Stimulated activated CD4-positive, alpha-beta T cell treated with anti-CD3 and anti-CD28 coated beads, Interleukin-12 subunit alpha, Interleukin-12 subunit beta, amount 100 ng/mL, for 48 hours (primary cell): Measurements from ENCODE around the gene DGLUCY.
A peak's percentile ranks its signal among the peaks of the same experiment; 100 is the strongest.
"Not testable (repeated sequence)": the region's sequence is repeated elsewhere in the genome, so short reads cannot be mapped to it uniquely, and the experiment has no call there.

Experiments
- DNase-seq, 3 donors: peaks; one replicate each; pipeline ENCODE4 v3.0.0-alpha.2; 2020; ENCODE audit warnings: low read depth in 2 of 3, low spot score in 1 of 3

The DGLUCY gene

DNA sequence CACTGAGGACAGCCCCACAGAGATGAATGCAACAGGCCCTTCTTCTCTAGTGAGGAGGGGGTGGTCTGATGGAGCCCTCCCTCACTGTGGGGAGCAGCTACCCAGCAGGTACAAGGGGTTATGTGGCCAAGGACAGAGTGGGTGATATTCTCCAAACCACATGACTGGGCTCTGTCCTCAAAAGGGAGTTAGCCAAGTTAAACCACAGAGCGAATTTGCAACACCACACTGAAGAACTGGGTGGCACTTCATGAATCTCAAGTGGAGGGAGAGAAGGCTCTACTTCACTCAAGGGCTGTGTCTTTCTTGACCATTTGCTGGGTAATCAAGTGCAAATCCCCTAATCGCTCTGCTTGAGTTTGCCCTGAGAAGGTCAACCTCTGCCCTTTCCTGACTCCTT, 118.2 kb downstream of the DGLUCY start:
- DNase-seq: no peak

DNA sequence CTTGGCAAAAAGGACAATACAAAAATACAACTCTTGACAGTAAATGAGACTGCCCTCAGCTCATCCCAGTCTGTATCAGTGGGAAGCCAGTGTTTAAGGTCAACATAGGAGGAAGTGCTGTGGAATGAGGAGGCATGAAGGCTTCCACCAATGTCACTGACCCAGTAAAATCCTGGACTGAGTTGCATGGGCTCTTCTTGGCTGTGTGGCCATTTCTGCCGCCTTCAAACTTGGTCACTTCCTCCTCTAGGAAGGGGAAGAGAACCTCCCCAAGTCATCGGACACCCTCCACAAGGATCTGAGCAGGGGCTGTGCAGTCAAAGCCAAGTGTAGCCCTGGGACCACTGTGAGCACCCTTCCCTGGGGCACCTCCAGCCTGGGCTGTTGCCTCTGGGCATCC, 118.7 kb downstream of the DGLUCY start:
- DNase-seq: no peak

DNA sequence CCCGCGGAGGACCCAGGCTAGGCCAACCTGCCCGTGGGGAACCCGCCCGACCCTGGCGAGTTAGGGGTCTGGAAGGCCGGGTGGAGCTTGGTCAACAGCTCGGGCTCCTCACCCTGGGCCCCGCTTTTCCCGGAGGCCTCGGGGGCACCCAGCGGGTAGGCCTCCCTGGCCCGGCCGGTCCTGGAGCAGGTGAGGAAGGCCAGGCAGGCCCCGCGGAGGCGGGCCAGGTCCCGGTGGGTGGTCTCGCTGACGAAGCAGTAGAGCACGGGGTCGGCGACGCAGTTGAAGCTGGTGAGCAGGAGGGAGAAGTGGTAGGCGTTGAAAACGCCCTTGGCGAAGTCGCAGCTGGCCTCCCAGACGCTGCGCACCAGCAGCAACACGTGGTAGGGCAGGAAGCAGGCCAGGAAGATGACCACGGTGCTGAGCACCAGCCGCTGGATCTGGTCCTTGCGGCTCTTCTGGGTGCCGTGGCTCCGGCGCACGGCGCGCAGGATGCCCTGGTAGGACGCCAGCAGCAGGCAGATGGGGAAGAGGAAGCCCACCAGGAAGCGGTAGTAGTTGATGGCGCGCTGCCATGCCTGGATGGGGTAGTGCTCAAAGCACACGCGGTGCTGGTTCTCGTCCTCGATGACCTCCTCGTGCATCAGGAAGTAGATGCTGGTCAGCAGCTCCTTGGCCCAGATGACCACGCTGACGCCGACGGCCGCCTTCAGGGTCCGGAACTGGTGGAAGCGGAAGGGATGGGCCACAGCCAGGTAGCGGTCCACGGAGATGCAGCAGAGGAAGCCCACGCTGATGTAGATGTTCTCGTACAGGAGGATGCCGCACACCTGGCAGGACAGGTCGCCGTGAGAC, 120.3 kb downstream of the DGLUCY start:
- no peak for DNase-seq

DNA sequence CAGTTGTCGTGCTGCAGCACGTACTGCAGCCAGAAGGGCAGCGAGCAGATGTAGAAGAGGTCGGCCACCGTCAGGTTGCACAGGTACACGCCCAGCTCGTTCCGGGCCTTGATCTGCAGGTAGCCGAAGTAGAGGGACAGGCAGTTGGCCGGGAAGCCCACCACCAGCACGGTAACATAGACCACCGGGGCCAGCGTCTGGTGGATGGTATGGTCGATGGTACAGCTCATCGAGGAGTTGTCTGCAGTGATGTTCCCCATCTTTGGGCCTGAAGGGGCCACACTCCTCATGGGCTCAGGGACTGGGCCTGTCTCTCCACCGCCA, 120.9 kb downstream of the DGLUCY start:
- no peak for DNase-seq

DNA sequence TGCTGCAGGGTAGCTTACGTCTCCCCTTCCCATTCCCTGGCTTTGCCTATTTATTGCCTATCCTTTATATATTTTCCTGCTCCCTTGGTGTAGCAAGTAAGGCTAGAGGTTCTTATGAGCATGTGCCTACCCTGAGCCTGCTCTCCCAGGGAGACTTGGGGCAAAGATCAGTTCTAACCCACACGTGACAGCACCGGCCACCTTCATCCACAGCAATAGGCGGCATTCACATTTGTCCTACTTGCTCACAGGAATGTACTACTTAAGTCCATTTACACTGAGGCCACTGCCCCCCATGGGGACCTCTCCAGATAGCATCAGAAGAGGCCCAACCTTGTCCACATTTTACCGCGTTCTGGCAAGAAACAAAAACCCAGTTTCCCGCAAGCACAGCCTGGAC, 122.0 kb downstream of the DGLUCY start:
- DNase-seq: no peak

DNA sequence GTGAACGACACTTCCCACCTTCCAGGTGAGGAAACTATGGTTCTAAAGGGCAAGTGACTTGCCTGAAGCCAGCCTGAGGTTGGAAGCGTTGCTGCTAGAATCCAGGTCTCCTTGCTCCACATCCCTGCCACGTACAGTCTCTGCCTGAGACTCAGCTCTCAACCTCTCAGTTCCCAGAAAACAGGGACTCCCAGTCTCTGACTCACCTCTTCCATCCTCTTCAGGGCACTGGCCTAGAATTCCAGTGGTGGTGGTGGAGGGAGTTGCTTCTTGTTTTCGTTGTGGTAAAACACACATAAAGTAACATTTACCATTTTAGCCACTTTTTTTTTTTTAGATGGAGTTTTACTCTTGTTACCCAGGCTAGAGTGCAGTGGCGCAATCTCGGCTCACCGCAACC, 123.3 kb downstream of the DGLUCY start:
- no peak for DNase-seq

DNA sequence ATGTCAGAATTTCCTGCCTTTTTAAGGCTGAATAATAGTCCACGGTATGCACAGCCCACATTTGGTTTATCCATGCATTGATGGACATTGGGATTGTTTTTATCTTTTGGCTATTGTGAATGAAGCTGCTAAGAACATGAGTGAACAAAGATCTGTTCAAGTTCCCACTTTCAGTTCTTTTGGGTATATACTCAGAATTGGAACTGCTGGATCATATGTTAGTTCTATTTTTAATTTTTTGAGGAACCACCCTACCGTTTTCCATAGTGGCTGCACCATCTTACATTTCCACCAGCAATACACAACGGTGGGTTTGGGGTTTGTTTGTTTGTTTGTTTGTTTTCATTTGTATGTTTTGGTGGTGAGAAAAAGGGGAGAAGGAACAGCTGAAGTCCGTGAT, 124.2 kb downstream of the DGLUCY start:
- DNase-seq: no peak

DNA sequence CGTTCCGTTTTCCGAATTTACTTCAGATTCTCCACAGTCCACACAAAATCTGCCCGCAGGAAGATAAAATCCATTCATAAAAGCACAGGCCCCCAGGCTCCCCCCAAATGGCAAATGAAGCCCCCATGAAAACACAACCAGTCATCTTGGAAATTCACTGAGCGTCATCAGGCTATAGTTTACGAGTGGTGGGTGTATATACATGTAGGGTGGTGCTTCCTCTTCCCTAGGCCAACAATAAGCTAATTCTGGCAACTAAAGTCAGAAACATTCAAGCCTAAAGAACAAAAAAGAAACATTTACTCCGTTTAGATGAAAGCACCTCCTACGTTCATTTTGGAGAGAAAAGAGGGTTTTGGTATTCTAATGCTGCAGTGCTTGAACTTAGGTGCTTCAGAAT, 124.8 kb downstream of the DGLUCY start:
- no peak for DNase-seq

DNA sequence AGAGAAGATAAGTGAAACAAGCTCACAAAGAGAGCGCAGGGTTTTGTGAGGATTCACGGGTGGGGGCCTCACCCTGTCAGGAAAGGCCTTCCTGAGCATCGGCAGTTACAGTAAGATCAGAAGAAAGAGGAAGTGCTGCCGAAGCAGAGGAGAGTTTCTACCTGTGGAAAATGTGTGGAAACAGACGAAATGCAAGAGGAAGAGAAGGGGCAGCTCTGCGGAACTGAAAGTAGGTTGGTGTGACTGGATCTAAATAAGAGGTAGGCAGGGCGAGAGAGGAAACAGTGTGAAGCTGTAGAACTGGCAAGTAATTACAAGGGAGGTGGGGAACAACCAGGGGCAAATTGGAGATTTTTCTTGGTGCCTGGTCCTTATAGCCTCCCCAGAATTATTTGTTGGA, 128.0 kb downstream of the DGLUCY start:
- no peak for DNase-seq

DNA sequence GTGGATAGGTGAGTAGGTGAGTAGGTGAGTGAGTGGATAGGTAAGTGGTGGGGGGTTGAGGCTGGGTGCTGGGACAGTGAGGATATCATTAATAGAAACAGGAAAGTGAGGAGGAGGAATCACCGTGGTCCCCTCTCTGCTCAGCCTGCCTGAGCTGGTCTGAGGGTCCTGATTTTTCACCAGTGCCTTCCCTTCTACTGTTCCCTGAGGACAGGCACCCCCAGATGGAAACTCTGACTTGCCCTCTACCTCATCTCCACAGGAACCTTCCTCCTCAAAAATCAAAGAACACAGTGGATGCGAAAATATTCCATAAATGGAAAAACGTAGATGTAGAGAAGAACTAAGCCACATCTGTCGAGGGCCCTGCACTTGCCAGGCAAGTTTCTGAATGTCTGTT, 128.8 kb downstream of the DGLUCY start:
- no peak for DNase-seq

DNA sequence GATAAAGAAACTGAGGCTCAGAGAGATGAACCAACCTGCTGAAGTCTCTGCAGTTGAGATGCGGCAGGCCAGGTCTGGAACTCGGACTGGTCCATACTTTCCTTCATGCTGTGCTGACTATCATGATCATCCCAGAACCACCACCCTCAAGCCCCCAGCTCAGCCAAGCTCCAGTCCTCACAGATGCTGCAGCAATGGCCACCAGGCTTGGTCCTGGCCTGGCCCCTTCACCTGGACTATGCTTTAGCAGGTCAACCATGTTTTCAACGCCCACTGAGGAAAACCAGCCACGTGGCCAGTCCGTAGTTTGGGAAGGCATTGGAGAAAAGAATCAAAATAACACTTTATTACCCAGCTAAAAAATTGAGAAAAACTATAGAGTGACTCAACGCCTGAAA, 129.2 kb downstream of the DGLUCY start:
- DNase-seq: no peak

DNA sequence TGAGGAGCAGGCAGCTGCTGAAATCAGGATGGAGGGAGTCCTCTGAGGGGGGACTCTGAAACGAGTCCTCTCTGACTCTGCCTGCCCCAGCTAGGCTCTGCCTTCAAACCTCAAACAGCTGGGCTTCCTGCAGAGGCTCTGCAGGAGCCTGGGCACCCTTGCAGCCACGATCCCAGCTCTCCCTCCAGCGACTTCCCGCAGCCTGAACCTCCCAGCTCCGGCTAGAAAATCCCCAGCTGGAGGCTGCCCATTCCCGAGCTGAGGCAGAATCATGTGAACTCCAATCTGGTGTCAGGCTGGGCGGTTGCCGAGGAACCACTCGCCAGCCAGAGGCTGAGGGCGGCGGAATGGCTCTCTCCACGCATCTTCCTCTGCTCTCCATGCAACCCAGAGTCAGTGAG, 130.6 kb downstream of the DGLUCY start, which contains the start of gene GPR68:
Gene GPR68 (minus strand): TSS at position 204 of the 401 bp plus-strand sequence. CDS start 9,654 bp downstream, outside the sequence.
- no peak for DNase-seq

DNA sequence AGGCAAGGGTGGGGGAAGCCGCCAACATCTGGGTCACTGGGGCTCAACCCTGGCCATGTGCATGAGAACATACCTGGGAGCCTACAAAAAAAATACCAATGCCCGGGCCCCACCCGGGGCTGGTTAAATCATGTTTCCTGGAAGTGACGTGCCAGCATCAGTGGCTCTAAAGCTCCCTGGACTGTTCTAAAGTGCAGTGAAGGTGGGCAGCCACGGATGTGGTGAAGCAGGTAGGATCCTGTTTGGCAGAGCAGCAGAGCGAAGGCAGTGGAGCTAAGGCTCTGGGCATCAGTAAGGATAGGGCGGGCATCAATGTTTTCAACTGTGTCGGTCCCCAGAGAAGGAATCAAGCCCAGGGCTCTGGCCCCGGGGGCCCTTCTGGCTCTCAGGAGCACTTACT, 131.2 kb downstream of the DGLUCY start:
- DNase-seq: peak in 1 of 3 donors; percentile 52

DNA sequence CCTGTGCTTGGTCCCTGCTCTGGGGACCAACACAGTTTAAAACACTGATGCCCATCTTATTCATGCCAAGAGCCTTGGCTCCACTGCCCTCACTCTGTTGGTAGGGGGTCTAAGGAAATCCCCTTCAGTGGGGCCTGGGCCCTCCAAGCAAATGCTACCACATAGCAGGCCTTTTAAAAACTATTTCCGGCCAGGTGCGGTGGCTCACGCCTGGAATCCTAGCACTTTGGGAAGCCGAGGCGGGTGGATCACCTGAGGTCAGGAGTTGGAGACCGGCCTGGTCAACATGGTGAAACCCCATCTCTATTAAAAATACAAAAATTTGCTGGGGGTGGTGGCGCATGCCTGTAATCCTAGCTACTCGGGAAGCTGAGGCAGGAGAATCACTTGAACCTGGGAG, 131.7 kb downstream of the DGLUCY start:
- DNase-seq: not testable (repeated sequence)

DNA sequence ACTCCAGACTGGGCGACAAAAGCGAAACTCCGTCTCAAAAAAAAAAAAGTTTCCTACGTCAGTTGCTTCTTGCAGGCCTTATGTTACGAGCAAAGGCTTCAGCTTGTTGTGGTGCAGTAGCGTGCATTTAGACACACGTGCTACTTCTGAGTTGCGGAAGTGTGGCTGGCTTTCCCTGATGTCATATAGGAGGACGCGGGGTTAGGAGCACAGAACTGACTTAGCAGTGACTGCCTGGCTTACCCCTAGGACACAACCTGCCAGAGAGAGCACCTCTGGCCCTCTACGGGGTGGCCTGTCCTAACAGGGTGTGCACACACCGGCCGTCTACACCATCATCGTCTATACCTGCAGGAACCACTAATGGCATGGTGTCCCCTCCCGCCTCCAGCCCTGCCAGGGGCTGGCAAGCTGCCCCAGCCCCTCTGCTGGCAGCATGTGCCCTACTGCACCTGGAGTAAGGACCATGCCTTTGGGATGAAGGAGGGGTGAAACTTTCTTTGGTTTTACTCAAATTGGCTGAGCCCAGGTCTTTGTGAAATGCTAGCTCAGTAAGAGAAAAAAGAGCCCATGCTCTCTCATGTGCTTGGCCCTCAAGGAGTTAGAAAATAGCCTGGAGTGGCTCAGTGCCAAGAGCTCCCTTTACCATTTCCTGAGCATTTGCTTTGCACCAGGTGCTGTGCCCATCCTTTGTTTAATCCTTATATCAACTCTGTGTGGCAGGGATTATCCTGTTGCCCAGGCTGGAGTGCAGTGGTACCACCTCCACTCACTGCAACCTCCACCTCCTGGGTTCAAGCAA, 132.4 kb downstream of the DGLUCY start:
- peak; percentile 52 to 72 (median 65) for DNase-seq

DNA sequence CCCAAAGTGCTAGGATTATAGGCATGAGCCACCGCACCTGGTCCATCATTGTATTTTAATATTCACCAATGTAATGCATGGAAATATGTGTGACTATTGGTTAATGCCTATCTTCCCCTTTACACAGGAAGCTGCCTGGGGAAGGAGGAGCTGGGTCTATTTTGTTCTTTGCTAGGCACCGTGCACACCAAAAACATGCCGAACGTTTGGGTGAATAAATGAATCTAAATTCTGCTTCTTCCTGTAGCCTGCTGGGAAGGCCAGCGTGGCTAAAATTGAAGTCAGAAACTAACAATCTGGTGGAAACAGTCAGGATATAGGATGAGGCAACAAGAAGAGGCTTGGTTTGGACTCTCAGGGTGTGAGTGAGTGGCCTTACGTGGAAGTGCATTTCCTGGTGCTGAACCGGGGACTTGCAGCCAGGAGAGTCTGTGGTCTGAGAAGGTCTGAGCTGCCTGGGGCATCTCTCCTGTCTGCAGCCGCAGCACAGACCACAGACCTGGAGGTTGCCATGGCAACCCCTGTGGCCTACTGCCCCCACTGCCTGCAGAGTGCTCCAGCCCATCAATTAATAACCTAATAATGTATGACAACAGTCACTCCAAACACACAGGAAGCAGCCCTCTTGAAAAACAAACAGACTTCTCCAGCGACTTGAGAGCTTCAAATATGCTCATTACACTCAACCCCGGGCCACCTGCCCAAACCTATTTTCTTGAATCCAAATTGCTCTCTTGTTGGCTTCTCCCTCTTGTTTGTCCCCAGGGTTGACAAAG, 136.2 kb downstream of the DGLUCY start:
- no peak for DNase-seq

DNA sequence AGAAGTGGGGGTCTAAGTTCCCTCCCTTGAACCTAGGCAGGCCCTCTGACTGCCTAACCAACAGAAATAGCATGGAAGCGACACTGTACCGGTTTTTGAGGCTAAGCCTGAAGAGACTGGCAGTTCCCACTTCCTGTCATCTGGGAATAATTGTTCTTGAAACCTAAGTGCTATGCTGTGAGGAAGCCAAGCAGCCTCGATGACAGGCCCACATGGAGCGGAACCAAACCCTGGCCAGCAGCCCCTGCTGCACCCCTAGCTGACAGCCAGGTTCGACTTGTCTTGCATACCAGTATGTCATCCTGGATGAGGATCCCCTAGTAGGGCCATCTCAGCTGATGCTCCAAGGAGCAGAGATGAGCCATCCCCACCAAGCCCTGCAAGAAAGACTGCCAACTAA, 137.0 kb downstream of the DGLUCY start:
- no peak for DNase-seq

DNA sequence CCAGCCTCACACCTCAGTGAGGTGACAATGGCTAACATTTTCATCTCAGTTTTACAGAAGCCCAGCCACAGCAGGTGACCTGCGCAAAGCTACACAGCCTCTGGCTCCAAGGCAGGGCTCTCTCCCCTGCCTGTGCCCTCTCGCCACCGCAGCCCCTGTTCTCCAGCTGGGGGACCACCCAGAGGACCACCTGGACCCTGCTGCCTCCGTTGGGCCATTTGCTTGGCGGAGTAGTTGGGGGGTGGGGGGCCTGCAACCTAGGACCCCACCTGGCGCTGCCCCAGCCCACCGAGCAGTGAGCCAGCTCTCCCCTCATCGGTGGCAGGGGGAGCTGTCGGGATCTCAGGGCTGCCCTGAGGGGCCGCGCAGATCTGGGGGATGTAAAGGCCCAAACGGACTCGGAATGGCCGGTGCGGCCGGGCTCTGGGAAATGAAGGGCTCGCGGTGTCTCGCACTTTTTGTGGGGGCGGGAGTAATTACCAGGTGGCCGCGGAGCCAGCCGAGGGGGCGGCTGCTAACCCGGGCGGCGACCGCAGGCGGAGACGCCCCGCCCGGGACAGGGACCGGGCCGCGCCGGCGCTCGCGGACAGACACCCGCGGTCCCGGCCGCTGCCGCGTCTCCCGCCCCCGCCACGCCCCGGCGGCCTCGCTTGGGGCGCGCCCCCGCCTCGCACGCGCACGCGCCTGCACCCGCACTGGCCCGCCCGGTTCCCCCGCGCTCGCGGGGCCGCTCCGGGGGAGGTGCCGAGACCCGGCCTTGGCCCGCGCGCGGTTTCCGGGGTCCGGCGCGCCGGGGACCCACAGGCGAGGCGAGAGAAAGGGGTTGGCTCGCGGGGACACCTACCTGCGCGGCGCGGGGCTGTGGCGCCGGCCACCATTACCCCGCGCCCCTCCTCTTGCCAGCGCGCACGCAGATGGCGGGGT, 139.3 kb downstream of the DGLUCY start:
- DNase-seq: no peak

DNA sequence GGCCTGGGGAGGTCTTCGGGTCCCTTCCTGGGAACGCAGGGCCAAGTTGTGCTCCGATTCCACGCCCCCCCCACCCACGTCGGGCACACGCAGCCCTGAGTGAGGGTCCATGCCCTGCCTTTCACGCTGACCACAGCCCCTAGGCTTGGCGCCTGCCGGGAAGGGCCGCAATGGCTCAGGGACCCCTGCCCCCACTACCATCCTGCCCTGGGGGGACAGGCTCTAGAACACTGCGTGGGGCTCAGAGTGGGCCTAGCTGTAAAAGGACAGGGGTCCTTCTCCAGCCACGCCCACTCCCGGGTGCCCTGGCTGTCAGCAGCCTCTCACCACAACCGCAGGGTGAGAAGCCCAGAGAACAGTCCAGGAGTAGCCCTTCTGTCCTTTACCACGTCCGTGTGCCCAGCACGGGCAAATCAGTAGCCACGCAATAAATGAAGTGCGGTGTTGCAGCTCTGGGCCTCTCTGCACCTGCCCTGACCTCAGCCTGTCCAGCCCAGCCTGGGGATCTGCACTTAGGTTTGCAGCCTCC, 140.0 kb downstream of the DGLUCY start:
- DNase-seq: no peak

DNA sequence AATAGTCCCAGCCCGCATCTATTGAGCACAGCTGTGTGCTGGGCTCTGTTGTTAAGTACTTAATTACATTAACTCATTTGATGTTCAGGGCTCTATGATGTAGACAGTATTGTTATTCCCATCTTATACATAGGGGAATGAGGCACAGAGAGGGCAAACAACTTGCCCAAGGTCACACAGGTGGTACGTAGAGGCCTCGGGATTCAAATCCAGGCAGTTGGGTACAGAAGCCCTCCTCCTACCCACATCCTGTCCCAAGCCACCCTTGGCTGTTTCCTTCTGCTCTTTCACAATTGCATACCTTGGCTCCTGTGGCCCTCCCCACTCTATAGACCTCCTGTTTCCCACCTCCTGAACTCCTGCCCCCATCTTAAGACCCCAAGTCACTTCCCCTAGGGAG, 140.6 kb downstream of the DGLUCY start:
- no peak for DNase-seq
